GM18507 (cell line): ENCODE data around the gene GGT5.
"Not testable (repeated sequence)": the region's sequence is repeated elsewhere in the genome, so short reads cannot be mapped to it uniquely, and the experiment has no call there.

ENCODE experiments used
- DNase-seq: peaks from one replicate; pipeline ENCODE4 v3.0.0; 2011; ENCODE audit warnings: low read depth; ENCODE audit not compliant: insufficient read length; ENCODE audit errors: extremely low spot score
- FAIRE-seq: peaks from 2 replicates; lab custom pipeline; 2011; peaks lifted over from hg19 to GRCh38; lab: Jason Lieb, UNC

GGT5 gene, protein sequence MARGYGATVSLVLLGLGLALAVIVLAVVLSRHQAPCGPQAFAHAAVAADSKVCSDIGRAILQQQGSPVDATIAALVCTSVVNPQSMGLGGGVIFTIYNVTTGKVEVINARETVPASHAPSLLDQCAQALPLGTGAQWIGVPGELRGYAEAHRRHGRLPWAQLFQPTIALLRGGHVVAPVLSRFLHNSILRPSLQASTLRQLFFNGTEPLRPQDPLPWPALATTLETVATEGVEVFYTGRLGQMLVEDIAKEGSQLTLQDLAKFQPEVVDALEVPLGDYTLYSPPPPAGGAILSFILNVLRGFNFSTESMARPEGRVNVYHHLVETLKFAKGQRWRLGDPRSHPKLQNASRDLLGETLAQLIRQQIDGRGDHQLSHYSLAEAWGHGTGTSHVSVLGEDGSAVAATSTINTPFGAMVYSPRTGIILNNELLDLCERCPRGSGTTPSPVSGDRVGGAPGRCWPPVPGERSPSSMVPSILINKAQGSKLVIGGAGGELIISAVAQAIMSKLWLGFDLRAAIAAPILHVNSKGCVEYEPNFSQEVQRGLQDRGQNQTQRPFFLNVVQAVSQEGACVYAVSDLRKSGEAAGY

DNA sequence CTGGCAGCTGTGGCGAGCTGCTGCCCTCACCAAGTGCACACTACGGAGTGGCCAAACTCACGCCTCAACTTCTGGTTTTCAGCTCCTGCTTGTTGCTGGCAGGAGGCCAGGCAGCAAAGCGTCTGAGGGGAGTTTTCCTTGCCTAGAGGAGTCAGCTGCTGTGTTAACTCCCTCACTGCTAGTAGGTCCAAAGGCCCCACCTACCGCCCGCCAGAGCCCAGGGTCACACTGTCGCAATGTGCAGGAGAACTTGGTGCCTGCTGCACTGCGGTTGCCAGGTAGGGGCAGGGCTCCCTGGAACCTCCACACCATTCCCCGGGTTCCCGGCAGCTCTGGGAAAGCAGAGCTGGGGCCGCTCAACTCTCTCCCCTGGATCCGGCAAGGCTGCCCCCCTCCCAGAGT lies at the start of gene GGT5:
Gene GGT5 (minus strand): TSS at position 53 of the 402 bp plus-strand sequence. CDS start 357 bp downstream, outside the sequence.
- FAIRE-seq = not testable (repeated sequence)

DNA sequence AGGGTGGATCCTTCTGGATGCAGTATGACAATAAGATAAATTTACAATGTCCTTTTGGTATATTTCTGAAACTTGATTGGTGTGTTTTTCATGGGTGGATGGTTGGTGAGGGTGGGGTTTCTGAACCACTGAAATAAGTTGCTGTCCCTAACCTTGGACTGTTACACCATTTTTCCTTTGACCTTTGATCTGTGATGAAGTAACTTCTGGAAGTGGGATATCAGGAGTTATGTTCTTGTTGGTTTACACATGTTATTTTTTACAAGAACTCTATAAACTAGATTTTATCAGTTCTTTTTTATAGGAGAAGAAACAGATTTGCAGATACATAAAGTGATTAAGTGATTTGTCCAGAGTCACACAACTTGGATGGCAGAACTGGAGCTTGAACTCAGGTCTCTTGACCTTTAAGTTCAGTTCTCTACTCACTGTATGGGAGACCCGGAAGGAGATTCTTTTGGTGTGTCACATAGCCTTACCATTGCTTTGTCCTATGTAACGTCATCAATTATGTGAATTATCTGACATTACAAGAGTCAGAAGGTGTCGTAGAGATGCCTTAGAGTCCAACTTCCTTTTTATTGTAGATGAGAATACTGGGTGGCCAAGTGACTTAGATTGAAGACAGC lies 47.4 kb upstream of the GGT5 start:
- not testable (repeated sequence) for FAIRE-seq, DNase-seq

More for the DNA sequence above, at the start of gene GGT5:
- not testable (repeated sequence) for DNase-seq

DNA sequence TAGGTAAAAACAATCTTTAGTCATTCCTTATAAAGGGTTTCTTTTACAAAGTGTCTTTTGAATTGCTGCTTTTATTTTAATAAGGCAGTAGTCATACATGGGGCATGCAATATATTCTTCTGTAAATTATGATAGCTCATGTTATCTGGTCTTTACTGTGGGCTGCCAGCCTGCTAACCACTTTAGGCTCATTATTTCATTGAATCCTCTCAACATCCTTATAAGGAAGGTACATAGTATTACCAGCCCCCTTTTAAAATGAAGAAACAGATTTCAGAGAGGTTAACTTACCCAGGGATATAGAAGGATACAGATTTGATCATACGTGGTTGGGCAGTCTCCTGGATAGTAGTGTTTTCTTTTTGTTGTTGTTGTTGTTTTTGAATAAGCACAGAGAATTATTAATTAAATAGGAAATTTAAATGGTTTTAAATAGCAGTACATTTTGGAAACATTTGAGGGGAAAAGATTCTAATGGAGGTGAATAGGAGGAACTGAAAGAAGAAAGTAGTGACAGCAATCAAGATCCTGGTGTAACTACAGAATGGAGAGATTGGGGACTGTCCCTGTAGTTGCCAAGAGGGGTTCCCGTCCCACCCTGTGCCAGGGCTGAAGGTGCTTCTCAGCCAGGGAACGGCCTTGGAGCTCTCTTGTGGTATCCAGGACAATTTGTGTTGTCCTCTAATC lies 46.8 kb upstream of the GGT5 start:
- no peak for FAIRE-seq
- DNase-seq = no peak

DNA sequence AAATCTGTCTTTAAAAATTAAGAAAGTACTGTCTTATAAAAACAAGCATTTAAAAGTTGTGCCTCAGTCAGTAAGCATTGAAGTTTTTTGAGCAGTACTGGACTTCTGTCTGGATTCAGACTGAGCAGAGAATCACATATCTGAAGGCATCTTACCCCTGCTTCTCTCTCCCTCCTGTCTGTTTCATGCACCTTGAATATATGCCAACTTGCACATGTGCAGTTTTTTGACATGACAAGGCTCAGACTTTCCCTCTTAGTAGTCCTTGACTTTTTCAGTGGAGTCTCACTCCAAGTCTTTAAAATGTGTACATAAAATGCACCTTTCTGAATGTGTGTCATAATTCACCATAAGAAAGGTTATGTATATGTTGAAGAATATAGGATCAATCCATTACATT lies 45.6 kb upstream of the GGT5 start:
- FAIRE-seq (no peak), DNase-seq (no peak)

DNA sequence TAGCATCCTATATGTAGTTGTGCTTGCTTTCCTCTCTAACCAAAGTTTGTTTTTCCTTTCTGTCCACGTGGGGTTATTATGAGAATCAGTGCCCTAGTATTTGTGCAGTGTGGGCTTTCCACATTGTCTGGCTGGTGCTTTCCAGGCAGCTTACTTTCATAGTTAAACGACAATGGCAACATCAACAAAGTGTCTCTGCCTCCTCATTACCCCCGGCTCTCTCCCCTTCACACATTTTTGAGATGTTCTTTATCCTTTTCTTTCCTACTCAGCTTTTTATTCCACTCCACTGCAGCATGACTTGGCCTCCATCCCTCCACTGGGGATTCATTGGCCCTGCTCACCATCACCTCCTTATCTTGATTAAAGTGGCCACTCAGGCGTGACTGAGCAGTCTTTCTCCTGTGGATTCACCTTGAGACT lies 44.9 kb upstream of the GGT5 start:
- no peak for DNase-seq
- FAIRE-seq = no peak

DNA sequence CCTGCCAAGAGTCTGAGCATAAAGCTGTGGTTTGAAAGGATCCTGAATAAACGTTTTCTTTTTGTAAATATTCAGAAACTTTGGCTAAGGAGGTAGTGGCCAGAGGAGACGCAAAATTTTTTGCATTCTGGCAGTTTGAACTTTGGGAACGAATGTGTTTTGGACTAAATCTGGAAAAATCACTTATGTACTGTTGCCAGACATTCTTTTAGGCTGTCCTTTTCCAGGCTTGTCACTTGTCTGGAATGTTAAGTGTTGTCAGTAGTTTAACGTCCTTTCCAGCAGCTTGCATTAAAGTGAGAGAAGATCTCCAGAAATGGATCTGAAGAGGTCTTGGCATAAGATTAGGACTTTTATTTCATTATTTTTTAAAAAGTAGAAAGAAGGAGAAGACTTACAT lies 44.2 kb upstream of the GGT5 start:
- DNase-seq = no peak
- FAIRE-seq = no peak

DNA sequence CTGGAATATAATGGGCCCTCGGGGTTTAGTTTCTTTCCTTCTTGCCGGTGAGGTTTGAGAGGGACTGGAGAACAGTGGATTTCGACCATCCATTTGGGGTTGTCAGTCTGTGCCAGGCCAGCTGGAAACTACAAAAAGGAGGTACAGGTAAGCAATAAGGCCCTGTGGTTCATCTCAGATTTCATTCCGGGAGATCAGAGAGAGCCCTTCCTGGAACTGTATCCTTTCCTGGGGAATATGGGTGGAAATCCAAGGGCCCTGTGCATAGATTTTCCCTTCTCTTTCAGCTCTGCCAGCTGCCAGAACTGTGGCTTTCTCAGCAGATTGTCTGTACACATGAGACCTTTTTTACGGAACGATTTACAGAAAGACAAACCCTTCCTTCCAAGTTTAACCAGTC lies 42.9 kb upstream of the GGT5 start:
- FAIRE-seq, DNase-seq: not testable (repeated sequence)

DNA sequence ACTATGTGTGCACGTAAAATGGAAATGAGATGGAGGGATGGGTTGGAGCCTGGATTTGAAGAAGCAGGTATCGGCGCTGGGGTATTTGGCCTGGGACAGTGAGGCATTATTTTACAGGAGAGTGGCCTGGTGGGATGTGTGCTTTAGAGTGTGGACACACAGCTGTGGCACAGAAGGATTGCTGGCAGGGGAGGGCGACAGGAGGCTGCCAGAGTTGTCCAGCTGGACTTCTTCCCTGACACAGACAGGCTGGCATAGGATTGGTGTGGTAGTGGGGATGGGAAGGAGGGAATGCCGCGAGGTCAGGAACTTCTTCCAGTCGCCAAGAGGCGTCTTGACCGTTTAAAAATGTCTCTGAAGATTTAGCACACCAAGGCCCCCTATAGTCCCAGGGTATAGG lies 42.3 kb upstream of the GGT5 start:
- DNase-seq, FAIRE-seq: not testable (repeated sequence)

DNA sequence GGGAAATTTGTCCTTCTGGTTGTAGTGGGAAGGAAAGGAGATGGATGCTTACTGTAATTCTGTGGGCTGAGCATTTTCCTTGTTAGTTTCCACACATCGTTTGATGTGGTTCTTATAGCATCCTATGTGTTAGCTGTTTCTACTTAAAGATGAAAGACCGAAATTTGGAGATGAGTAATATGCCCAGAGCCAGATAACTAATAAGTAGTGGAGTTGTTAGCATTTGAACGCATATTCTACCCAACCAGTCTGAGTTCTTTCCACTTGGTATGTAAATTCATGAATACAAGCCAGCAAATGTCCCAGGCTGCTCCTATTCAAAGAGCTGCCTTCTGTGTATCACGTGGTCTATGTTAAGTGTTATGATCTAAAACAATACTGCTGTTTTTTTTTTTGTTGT lies 40.4 kb upstream of the GGT5 start:
- no peak for DNase-seq
- FAIRE-seq = no peak

DNA sequence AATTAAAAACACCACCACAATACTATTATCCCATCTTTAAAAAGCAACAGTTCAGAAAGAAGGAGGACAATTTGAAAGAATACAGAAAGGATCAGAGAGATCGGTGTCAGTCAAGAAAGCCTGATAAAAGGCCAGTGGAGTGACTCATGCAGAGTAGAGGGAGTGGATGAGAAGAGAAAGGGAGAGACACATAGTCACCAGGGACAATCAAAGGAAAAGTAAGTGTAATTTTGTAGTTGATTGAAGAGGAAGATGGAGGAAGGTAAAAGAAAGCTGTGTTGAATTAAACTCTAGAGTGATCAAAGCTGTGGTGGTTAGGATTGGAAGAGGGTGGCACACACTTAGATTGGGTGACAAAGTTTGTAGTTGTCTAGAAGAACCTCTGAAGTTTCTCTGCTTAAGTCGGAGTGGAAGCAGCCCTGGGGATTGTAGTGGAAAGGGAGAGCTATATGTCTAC lies 39.9 kb upstream of the GGT5 start:
- no peak for FAIRE-seq
- no peak for DNase-seq

DNA sequence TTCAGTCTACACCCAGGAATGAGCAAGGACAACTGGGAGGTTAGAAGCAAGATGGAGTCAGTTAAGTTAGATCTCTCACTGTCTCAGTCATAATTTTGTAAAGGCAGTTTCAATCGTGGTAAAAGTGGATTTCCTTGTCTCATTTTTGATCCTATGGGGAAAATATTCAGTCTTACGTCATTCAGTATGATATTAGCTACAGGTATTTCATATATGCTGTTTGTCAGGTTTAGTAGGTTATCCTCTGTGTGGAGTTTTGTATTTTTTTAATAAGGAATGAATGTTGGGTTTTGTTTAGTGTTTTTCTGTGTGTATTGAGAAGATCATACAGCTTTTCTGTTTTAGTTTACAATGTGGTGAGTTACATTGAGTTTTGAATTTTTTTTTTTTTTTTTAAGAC lies 37.5 kb upstream of the GGT5 start:
- DNase-seq = no peak
- FAIRE-seq = no peak

DNA sequence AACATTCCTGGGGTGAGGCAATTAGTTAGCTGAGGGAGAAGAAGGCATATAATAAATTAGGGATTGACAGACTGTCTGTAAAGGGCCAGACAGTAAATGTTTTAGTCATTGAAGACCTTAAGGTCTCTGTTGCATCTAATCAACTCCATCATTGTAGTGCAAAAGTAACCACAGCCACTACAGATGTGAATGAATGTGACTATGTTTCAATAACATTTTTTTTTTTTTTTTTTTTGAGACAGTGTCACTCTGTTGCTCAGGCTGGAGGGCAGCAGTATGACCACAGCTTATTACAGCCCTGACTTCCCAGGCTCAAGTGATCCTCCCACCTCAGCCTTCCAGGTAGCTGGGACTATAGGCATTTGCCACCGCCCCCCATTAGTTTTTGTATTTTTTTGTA lies 35.5 kb upstream of the GGT5 start:
- DNase-seq, FAIRE-seq: not testable (repeated sequence)

DNA sequence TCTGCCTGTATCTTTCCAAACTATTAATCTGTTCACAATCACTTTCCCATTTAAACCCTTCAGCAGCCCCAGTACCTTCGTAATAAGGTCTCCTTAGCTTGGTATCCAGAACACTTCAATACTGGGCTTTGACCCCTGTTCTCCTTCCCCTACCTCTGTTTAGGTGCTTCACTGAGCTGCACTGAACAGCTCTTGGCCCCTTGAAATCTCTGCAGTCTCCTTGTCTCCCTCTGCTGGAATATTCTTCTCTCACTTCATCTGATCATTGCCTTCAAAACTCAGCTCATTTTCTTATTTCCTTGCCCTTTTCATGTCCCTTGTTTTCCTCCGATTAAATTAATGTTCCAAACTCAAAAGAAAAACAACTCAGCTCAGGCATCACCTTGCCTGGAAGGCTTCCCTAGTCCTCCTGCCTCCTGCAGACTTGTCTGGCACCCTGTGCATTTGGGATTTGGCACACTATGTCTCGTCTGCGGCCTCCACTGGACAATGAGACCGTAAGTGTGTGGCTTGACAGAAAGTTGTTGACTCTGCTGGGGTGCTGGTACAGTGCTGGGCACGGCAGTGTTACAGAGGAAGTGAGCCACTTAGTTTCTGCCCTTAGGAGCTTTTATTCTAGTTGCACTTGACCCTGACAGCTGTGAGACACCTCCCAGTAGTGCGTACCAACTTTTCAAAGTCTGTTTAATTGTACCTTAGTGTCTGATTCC lies 30.0 kb upstream of the GGT5 start:
- FAIRE-seq, DNase-seq: not testable (repeated sequence)

DNA sequence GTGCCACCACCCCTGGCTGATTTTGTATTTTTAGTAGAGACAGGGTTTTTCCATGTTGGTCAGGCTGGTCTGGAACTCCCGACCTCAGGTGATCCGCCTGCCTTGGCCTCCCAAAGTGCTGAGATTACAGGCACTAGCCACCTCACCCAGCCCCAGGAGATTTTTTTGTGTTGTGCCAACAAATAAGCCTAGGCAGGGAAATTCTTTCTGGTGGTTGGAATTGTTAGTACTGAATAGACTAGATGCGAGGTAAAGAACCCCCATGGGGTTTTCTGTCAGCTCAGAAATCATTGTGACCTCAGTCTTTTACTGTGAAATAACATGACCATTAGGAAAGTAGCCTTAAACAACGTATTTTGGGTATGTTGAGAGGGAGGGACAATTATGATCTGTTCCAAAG lies 29.0 kb upstream of the GGT5 start:
- FAIRE-seq = peak; percentile 31
- DNase-seq = not testable (repeated sequence)

DNA sequence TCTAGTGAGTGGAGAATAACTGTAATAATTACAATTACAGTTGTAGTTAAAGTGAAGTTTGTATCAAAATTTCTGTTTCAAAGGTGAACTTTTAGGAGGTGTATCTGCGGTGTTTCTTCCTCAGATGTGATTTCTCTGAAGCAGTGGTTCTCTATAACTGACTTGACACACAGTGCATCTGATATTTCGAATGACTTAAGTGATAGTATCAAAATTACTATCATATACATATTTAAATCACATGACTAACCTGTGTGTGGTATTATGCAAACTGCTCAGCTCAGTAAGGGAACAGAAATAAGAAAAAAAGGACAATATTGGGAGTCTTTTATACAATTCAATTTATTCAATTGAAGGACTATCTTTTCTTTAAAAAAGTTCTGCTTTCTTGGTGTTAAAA lies 28.1 kb upstream of the GGT5 start:
- not testable (repeated sequence) for DNase-seq, FAIRE-seq

DNA sequence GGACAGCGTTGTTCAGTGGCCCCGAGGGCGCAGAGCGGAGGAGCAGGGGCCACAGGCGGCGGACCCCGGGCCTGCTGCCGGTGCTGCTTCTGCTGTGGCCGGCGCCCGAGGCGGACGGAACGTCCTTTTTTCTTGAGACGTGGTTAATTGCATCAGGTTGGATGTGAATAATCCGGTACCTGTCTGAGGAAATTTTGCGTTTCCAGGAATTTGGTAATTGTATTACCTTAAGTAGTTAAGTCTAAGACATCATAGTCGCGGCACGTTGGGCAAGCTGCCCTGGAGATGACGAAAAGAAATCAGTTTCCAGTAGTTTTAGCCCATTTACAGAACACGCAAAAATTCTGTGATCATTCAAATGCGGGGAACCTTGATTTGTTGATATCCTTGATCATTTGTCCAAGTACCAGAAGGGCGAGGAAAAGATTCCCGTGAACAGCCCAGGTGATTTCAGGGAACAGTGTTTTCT lies 26.5 kb upstream of the GGT5 start:
- DNase-seq = no peak

DNA sequence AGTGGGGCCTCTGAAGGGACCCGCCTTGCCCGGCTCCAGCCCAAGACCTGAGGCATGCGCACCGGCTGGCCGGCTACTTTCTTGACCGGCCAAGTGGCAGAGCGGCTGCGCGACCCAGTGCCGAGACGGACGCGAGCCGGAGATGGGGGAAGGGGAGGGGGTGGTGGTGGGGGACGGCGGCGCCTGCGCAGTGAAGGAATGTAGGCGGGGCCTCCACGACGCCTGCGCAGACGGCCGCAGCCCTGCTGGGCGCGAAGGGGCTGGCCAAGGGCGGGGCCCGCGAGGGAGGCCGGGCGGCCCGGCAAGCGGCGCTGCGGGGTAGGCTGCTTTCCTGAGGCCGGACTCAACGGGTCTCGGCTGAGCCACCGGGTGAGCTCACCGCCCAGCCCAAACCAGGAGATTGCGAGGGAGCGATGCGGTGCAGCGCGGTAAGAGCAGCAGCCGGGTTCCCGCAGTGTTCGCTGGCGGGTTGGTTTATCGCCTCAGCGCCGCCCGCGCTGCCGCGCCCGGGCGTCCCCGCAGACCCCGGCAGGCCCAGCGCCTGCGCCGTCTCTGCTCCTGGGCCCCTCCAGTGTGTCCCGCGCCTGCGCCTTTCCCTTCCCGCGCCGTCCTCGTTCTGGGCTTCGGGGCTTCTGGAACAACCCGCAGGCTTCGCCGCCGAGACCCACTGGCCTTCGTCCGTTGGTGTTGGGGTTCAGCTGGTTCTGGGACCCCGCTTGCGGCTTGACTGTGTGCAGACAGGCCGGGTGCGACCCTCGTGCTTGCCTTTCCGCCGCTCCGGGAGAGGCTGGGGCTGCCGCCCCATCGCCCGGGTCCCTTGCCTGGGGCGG lies 25.9 kb upstream of the GGT5 start, which contains the start of gene SPECC1L:
Gene SPECC1L (plus strand): TSS at position 276 of the 830 bp plus-strand sequence. CDS start 31,401 bp downstream, outside the sequence.
- DNase-seq (peak; percentile 81), FAIRE-seq (peak; percentile 75)

More for the DNA sequence above, 26.5 kb upstream of the GGT5 start:
- FAIRE-seq = no peak

DNA sequence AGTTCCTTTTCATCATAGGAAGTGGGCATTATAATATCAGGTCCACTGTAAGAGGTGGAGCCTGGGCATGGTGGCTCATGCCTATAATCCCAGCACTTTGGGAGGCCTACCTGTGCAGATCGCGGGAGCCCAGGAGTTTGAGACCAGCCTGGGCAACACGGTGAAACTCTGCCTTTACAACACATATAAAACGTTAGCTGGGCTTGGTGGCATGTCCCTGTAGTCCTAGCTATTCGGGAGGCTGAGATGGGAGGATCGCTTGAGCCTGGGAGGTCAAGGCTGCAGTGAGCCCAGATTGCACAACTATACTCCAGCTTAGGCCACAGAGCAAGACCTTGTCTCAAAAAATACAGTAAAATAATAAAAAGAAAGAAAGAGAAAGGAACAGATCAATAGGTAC lies 21.6 kb upstream of the GGT5 start:
- not testable (repeated sequence) for DNase-seq, FAIRE-seq
